Peyer's patch (tissue), 4 donors: Measurements from ENCODE around the gene RFC1.

ENCODE experiments used
- CTCF ChIP-seq, 6 experiments: fragments of 450-650 bp in 4 of 6; fragments of 200-600 bp in 2 of 6; sonication (generic) in 1 of 6; IDR thresholded peaks; one replicate each; pipeline ENCODE4 v1.5.1; 2017 to 2019; ENCODE audit warnings: antibody characterized with exemption in 6 of 6, mild to moderate bottlenecking in 3 of 6, moderate library complexity in 1 of 6
- POLR2A ChIP-seq, 2 donors: fragments of 450-650 bp; IDR thresholded peaks; one replicate each; pipeline ENCODE4 v1.5.1; 2017; ENCODE audit warnings: antibody characterized with exemption in 2 of 2, mild to moderate bottlenecking in 2 of 2, moderate library complexity in 2 of 2

DNA sequence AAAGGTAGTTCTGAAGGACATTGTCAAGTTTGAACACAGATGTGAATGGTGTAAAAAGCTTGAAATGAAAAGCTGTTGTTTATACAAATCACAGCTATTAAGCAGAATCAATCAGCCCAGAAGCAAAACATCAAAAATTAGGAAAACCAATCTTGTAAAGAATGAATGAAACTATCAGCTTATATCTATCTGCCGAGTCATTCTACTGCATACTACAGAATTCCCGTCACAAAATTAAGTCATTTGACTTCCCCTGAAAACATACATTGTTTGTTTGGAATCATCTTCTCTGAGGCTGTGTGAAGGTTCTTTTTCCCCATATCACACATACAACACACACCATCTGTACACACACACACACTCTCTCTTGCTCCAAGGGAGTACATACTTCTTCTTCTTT lies 80.3 kb downstream of the RFC1 start:
- TF ChIP-seq CTCF (IDR thresholded peaks at IDR 0.05) = no peak
- TF ChIP-seq POLR2A (IDR thresholded peaks at IDR 0.05) = no peak
